ENCODE measurements around the gene KRT39. TPM values are rescaled to one million over a fixed set of nuclear protein-coding genes. Genes with fewer than 3 reads are reported as not detected.

Gene KRT39
- total RNA-seq, result not detected in 2 replicates

DNA sequence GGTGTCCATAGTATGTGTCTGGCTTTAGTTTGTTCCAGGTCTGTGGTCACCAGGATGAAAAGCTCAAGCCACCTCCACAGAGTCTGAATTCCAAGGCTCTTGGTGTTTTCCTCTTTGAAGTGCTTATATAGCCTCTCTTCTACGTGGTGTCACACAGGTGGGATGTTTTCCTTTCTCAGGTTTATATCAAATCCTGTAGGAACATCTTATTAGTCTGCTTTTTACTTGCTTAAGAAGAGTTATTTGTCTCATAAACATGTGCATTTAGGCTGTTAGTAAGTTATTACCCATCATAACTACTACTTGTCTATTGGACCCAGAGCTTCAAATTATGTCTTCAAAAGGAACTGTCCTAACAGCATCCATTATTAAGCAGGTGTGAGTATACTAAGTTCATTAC lies at the start of gene KRT39:
KRT39 (minus strand) TSS at position 101 of the 400 bp plus-strand sequence; CDS start at position 9, 92 bp downstream.
- Mint-ChIP-seq H3K4me1 (no peaks in the 10 kb centered on the region), H3K27me3 (peaks cover 19% of the 10 kb centered on the region), H3K4me3 (no peak within 1 kb of the TSS), H3K9me3 (no peaks in the 10 kb centered on the region), H3K36me3 (ENCODE audit: low read depth) (no peaks in the 10 kb centered on the region), H3K27ac (no peak within 1 kb of the TSS)
- TF ChIP-seq CTCF (IDR thresholded peaks at IDR 0.05), result no peak
- CTCF ChIA-PET, result no interaction called here
- intact Hi-C loops (cut with micrococcal nuclease), result no loop called here
- POLR2A ChIA-PET, result no interaction called here
- ATAC-seq (ENCODE audit: low read depth), result no peak
- no peak for DNase-seq

DNA sequence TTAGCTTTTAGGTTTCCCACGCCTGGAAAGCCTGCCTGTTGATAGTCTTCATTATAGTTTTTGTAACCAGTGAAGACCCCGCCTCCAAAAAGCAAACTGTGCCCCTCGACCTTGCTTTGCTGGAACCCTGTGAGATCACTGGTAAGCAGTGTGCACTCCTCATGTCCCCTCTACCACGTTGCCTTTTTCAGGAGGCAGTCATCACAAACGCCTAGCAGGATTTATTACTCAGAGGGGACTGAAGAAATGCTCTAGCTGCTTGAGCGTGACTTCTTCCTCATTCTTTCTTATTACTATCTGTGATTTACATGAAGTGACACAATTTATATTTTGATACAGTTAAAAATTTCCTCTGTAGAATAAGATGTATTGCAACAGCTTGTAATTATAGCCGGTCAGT lies 48.7 kb upstream of the KRT39 start:
- Mint-ChIP-seq H3K27ac (no peak overlapping the region), H3K4me3 (no peak overlapping the region), H3K9me3 (no peaks in the 10 kb centered on the region), H3K27me3 (peaks cover 3% of the 10 kb centered on the region), H3K36me3 (ENCODE audit: low read depth) (no peaks in the 10 kb centered on the region), H3K4me1 (no peaks in the 10 kb centered on the region)
- TF ChIP-seq CTCF (IDR thresholded peaks at IDR 0.05), result no peak
- DNase-seq (no peak), ATAC-seq (ENCODE audit: low read depth) (no peak)
- CTCF ChIA-PET, result no interaction called here
- intact Hi-C loops (cut with micrococcal nuclease), result no loop called here
- POLR2A ChIA-PET, result no interaction called here

DNA sequence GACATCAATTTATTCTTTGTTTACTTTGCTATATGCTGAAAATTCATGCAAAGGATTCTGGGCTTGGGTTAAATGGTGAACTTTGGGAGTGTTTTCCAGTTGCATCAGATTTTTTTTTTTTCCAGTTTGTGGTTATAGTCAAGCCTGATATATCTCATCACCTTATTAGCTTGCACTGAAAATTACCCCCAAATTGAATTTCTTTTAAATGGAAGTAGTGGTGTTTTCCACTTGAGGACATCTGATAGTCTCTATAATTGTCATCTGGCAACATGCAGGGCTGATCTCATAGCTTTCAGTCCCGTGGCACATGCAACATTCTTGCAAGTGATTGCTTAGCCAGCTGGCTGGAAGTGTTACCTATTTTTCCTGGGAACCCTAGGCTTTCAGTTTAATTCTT lies 46.9 kb upstream of the KRT39 start:
- Mint-ChIP-seq H3K4me1 (no peaks in the 10 kb centered on the region), H3K9me3 (no peaks in the 10 kb centered on the region), H3K27me3 (peaks cover 7% of the 10 kb centered on the region), H3K27ac (no peak overlapping the region), H3K36me3 (ENCODE audit: low read depth) (no peaks in the 10 kb centered on the region), H3K4me3 (no peak overlapping the region)
- ChIA-PET POLR2A (no interaction called here), CTCF (no interaction called here)
- intact Hi-C loops (cut with micrococcal nuclease), result no loop called here
- ATAC-seq (ENCODE audit: low read depth) (no peak), DNase-seq (no peak)
- no peak for TF ChIP-seq CTCF (IDR thresholded peaks at IDR 0.05)

DNA sequence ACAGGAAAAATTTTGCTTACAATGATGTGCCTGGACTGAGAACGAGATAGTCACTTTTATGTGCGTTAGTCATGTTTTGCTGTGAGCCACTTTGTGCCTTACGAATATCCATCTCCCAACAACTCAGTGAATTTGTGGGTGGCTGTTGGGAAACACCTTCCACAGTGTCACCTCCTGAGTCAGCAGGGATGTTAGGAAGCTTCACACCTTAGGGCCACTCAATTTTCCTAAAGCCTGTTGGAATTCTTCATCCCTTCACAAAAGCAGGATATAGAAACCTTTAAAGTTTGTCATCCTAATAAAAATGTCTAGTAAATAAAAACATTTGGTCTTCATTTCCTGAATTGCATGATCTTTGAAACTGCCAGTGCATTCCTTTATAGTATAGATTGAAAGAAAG lies 46.4 kb upstream of the KRT39 start:
- ChIA-PET POLR2A (no interaction called here), CTCF (no interaction called here)
- DNase-seq (no peak), ATAC-seq (ENCODE audit: low read depth) (no peak)
- Mint-ChIP-seq H3K36me3 (ENCODE audit: low read depth) (no peaks in the 10 kb centered on the region), H3K9me3 (no peaks in the 10 kb centered on the region), H3K27me3 (peaks cover 7% of the 10 kb centered on the region), H3K27ac (no peak overlapping the region), H3K4me3 (no peak overlapping the region), H3K4me1 (no peaks in the 10 kb centered on the region)
- no peak for TF ChIP-seq CTCF (IDR thresholded peaks at IDR 0.05)
- intact Hi-C loops (cut with micrococcal nuclease), result no loop called here

DNA sequence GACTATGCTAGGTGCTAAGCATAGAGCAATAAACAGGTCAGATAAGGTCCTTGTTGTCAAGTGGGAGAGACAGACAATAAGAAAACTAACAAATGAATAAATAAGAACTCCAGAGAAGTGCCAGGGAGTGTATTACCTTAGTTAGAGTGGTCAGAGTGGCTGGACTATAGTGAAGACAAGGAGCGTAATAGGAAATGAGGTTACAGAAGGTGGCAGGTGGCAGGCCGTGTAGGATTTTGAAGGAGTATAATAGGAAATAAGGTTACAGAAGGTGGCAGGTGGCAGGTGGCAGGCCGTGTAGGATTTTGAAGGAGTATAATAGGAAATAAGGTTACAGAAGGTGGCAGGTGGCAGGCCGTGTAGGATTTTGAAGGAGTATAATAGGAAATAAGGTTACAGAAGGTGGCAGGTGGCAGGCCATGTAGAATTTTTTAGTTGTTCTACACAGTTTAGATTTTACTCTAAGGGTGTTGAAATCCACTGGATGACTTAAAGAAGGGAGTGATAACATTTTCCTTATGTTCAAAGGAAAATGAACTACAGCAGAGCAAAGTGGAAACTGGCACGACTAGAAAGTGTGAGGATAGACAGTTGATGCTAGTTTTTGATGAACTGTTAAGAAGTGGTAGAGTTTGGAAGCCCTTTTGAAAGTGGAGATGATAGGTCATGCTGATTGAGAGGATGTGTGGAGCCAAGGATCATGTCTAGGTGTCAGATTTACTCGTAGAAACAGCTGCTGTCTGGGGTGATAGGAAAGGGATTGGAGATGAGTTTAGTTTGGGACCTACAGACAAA lies 45.8 kb upstream of the KRT39 start:
- ATAC-seq (ENCODE audit: low read depth), result no peak
- ChIA-PET CTCF (no interaction called here), POLR2A (no interaction called here)
- no peaks in the 10 kb centered on the region for H3K4me1 Mint-ChIP-seq
- no peak overlapping the region for H3K4me3 Mint-ChIP-seq
- H3K36me3 Mint-ChIP-seq (ENCODE audit: low read depth), result no peaks in the 10 kb centered on the region
- intact Hi-C loops (cut with micrococcal nuclease), result no loop called here
- no peaks in the 10 kb centered on the region for H3K9me3 Mint-ChIP-seq
- H3K27me3 Mint-ChIP-seq, result peaks cover 5% of the 10 kb centered on the region
- H3K27ac Mint-ChIP-seq, result no peak overlapping the region
- DNase-seq, result no peak
- no peak for TF ChIP-seq CTCF (IDR thresholded peaks at IDR 0.05)
